WTC11 (cell line): ENCODE results near the gene CNTN5. TPM values are rescaled to one million over a fixed set of nuclear protein-coding genes. Genes with fewer than 3 reads are reported as not detected.
A peak's percentile ranks its signal among the peaks of the same experiment; 100 is the strongest.

Experiments used
- ATAC-seq: fragments of 200-7000 bp; cut with Tn5 transposase; 2 replicates; pipeline ENCODE4 v1.10.0; 2021; ENCODE audit warnings: mild to moderate bottlenecking, moderate library complexity
- CTCF ChIA-PET: fragments of 300-600 bp; sonication (Branson Sonifier 250); formaldehyde crosslinking; loops from one replicate; lab custom pipeline; 2021; ENCODE audit warnings: antibody characterized with exemption; lab: Charles Lee
- POLR2A ChIA-PET: fragments of 350-600 bp; sonication (Branson Sonifier 250); formaldehyde crosslinking; loops from one replicate; lab custom pipeline; 2021; ENCODE audit warnings: antibody characterized with exemption; lab: Charles Lee
- DNase-seq: peaks from one replicate; pipeline ENCODE4 v3.0.0; 2021; ENCODE audit warnings: low spot score
- H3K27ac Mint-ChIP-seq: 2 replicates; pipeline ENCODE4 v1.8.0; 2021; ENCODE audit warnings: mixed read lengths
- H3K27me3 Mint-ChIP-seq: 2 replicates; pipeline ENCODE4 v1.8.0; 2021; ENCODE audit warnings: low read depth, mild to moderate bottlenecking, moderate library complexity, mixed read lengths
- H3K36me3 Mint-ChIP-seq: 2 replicates; pipeline ENCODE4 v1.8.0; 2021; ENCODE audit warnings: mixed read lengths
- H3K4me1 Mint-ChIP-seq: 2 replicates; pipeline ENCODE4 v1.8.0; 2022; ENCODE audit warnings: mixed read lengths
- H3K4me3 Mint-ChIP-seq: 2 replicates; pipeline ENCODE4 v1.8.0; 2021; ENCODE audit warnings: mild to moderate bottlenecking, moderate library complexity, mixed read lengths
- H3K9me3 Mint-ChIP-seq: 2 replicates; pipeline ENCODE4 v1.8.0; 2021; ENCODE audit warnings: mixed read lengths
- CDX4 ChIP-seq: fragments of 250-450 bp; sonication (Bioruptor Pico); IDR thresholded peaks from 2 replicates; pipeline ENCODE4 v1.9.0; 2021; ENCODE audit warnings: moderate library complexity, mild to moderate bottlenecking, inconsistent platforms, borderline replicate concordance
- CREB1 ChIP-seq: sonication (generic); formaldehyde crosslinking; IDR thresholded peaks from 2 replicates; pipeline ENCODE4 v1.8.0; 2023; ENCODE audit warnings: mild to moderate bottlenecking, missing genetic modification reagents
- FOXK1 ChIP-seq: sonication (generic); formaldehyde crosslinking; IDR thresholded peaks from 2 replicates; pipeline ENCODE4 v1.8.0; 2022; ENCODE audit warnings: mild to moderate bottlenecking, moderate library complexity, missing genetic modification reagents
- GTF2I ChIP-seq: fragments of 250-450 bp; sonication (Bioruptor Pico); conservative IDR thresholded peaks from 2 replicates; pipeline ENCODE4 v1.4.0; 2021; ENCODE audit warnings: mild to moderate bottlenecking
- HMGA2 ChIP-seq: fragments of 250-450 bp; sonication (Bioruptor Pico); IDR thresholded peaks from 2 replicates; pipeline ENCODE4 v1.4.0; 2021; ENCODE audit warnings: mild to moderate bottlenecking, moderate library complexity
- JUN ChIP-seq: sonication (generic); formaldehyde crosslinking; IDR thresholded peaks from 2 replicates; pipeline ENCODE4 v1.8.0; 2023; ENCODE audit warnings: mild to moderate bottlenecking, missing genetic modification reagents
- MAX ChIP-seq: sonication (generic); formaldehyde crosslinking; IDR thresholded peaks from 2 replicates; pipeline ENCODE4 v1.8.0; 2022; ENCODE audit warnings: mild to moderate bottlenecking, missing genetic modification reagents
- MYBL2 ChIP-seq: sonication (generic); formaldehyde crosslinking; IDR thresholded peaks from 2 replicates; pipeline ENCODE4 v1.8.1; 2023; ENCODE audit warnings: mild to moderate bottlenecking, moderate library complexity, missing genetic modification reagents
- NFE2L1 ChIP-seq: sonication (generic); formaldehyde crosslinking; IDR thresholded peaks from 2 replicates; pipeline ENCODE4 v1.8.1; 2023; ENCODE audit warnings: missing genetic modification reagents
- NR1H2 ChIP-seq: sonication (generic); formaldehyde crosslinking; IDR thresholded peaks from 2 replicates; pipeline ENCODE4 v1.9.0; 2021; ENCODE audit warnings: mild to moderate bottlenecking, moderate library complexity, missing genetic modification reagents
- RELA ChIP-seq: sonication (generic); formaldehyde crosslinking; IDR thresholded peaks from 2 replicates; pipeline ENCODE4 v1.8.1; 2022; ENCODE audit warnings: missing genetic modification reagents, mild to moderate bottlenecking, borderline replicate concordance
- SP1 ChIP-seq: sonication (generic); formaldehyde crosslinking; conservative IDR thresholded peaks from 2 replicates; pipeline ENCODE4 v1.8.1; 2022; ENCODE audit warnings: missing genetic modification reagents
- TEAD1 ChIP-seq: sonication (generic); formaldehyde crosslinking; IDR thresholded peaks from 2 replicates; pipeline ENCODE4 v1.8.0; 2022; ENCODE audit warnings: mild to moderate bottlenecking, missing genetic modification reagents
- TEAD4 ChIP-seq: sonication (generic); formaldehyde crosslinking; IDR thresholded peaks from 2 replicates; pipeline ENCODE4 v1.8.0; 2022; ENCODE audit warnings: mild to moderate bottlenecking, missing genetic modification reagents
- ZNF396 ChIP-seq: fragments of 250-450 bp; sonication (Bioruptor Pico); IDR thresholded peaks from 2 replicates; pipeline ENCODE4 v1.8.0; 2021; ENCODE audit warnings: mild to moderate bottlenecking, moderate library complexity, borderline replicate concordance
- ZNF416 ChIP-seq: fragments of 250-450 bp; sonication (Bioruptor Pico); IDR thresholded peaks from 2 replicates; pipeline ENCODE4 v1.9.0; 2021; ENCODE audit warnings: mild to moderate bottlenecking, inconsistent platforms
- total RNA-seq: library from RNA; stranded (reverse); gene quantifications from 3 replicates; pipeline ENCODE4 v1.2.3, GENCODE V29; 2021
- TF ChIP-seq, protein P1 (sequence below): sonication (generic); formaldehyde crosslinking; conservative IDR thresholded peaks from 2 replicates; pipeline ENCODE4 v1.8.1; 2022; ENCODE audit warnings: mild to moderate bottlenecking, missing genetic modification reagents
- TF ChIP-seq, protein P2 (sequence below): sonication (generic); formaldehyde crosslinking; IDR thresholded peaks from 2 replicates; pipeline ENCODE4 v1.8.0; 2022; ENCODE audit warnings: mild to moderate bottlenecking, missing genetic modification reagents
- TF ChIP-seq, protein P3 (sequence below): sonication (generic); formaldehyde crosslinking; IDR thresholded peaks from 2 replicates; pipeline ENCODE4 v1.8.1; 2023; ENCODE audit warnings: mild to moderate bottlenecking, moderate library complexity, missing genetic modification reagents
- TF ChIP-seq, protein P4 (sequence below): fragments of 250-450 bp; sonication (Bioruptor Pico); IDR thresholded peaks from 2 replicates; pipeline ENCODE4 v1.9.0; 2021; ENCODE audit warnings: mild to moderate bottlenecking
- TF ChIP-seq, protein P5 (sequence below): fragments of 200-600 bp; IDR thresholded peaks from 2 replicates; pipeline ENCODE4 v1.8.0; 2022; ENCODE audit warnings: antibody characterized with exemption

CNTN5 gene
- total RNA-seq, 1 experiment from 2014 or later: 0.07 TPM

DNA sequence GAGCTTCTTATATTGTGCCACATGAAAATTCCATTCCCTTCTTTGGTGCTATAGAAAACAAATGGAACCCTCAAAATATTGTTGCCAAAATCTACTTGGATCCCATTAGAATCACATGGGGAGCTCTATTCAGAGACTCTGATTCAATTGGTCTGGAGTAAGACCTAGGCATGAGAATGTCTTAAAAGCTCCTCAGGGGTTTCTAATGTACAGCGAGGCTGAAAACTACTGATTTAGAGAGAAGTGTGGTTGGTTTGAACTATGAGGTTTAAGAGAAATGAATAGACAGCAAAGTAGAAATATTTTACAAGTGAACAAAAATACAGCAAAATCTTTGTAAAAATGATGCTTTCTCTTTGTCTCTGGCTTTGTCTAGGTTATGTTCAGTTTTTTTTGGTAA is 514.7 kb downstream of the CNTN5 start:
- TF ChIP-seq CDX4: no peak
- TF ChIP-seq TEAD4 (CRISPR knock-in tag): no peak
- TF ChIP-seq SP1 (CRISPR knock-in tag): no peak
- no peak for TF ChIP-seq FOXK1 (CRISPR knock-in tag)
- TF ChIP-seq RELA: no peak
- TF ChIP-seq, protein P1, sequence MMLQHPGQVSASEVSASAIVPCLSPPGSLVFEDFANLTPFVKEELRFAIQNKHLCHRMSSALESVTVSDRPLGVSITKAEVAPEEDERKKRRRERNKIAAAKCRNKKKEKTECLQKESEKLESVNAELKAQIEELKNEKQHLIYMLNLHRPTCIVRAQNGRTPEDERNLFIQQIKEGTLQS (CRISPR knock-in tag): no peak
- TF ChIP-seq HMGA2: no peak
- no peaks in the 10 kb centered on the region for H3K4me1 Mint-ChIP-seq
- H3K9me3 Mint-ChIP-seq: peaks cover 19% of the 10 kb centered on the region
- CTCF ChIA-PET: no interaction called here
- DNase-seq (no peak), ATAC-seq (no peak)
- POLR2A ChIA-PET: no interaction called here
- no peaks in the 10 kb centered on the region for H3K36me3 Mint-ChIP-seq
- H3K4me3 Mint-ChIP-seq: no peak overlapping the region
- H3K27me3 Mint-ChIP-seq: no peaks in the 10 kb centered on the region
- no peak overlapping the region for H3K27ac Mint-ChIP-seq

DNA sequence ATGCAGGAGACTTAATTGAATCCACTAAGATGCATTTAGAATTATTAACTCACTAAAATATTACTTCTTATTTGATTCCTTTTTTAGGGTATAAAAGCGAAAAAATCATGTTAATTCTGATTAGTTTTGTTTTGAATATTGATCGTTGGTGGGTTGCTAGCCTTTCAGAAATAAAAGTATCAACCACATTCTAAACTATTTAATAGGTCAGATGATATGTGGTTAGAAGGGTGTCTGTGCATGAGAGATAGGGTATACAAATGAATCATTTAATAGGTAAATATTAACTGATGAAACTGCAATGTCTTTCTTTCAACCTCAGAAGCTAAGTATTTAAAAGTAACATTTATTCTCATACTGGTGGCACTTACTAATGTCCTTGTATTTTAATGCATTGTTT is 515.1 kb downstream of the CNTN5 start:
- CTCF ChIA-PET: no interaction called here
- ATAC-seq: no peak
- Mint-ChIP-seq H3K4me1 (no peaks in the 10 kb centered on the region), H3K36me3 (no peaks in the 10 kb centered on the region), H3K27ac (no peak overlapping the region), H3K27me3 (no peaks in the 10 kb centered on the region), H3K4me3 (no peak overlapping the region), H3K9me3 (peaks cover 17% of the 10 kb centered on the region)
- TF ChIP-seq TEAD1 (CRISPR knock-in tag) (no peak), NR1H2 (CRISPR knock-in tag) (no peak), CREB1 (CRISPR knock-in tag) (no peak), JUN (CRISPR knock-in tag) (no peak)
- TF ChIP-seq, protein P2, sequence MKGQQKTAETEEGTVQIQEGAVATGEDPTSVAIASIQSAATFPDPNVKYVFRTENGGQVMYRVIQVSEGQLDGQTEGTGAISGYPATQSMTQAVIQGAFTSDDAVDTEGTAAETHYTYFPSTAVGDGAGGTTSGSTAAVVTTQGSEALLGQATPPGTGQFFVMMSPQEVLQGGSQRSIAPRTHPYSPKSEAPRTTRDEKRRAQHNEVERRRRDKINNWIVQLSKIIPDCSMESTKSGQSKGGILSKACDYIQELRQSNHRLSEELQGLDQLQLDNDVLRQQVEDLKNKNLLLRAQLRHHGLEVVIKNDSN (CRISPR knock-in tag): no peak
- DNase-seq: no peak
- POLR2A ChIA-PET: no interaction called here

GRCh38 chr11:99537681-99538080 is 516.9 kb downstream of the CNTN5 start:
- ChIA-PET POLR2A (no interaction called here), CTCF (no interaction called here)
- Mint-ChIP-seq H3K36me3 (no peaks in the 10 kb centered on the region), H3K4me3 (no peak overlapping the region), H3K27ac (0 out of 2 replicates have a peak overlapping the region, but pooled peaks have one; percentile 15), H3K9me3 (peaks cover under 1% of the 10 kb centered on the region; the same call in 1 of the 2 replicates), H3K4me1 (no peaks in the 10 kb centered on the region), H3K27me3 (no peaks in the 10 kb centered on the region)
- TF ChIP-seq NR1H2 (CRISPR knock-in tag): no peak
- TF ChIP-seq, protein P3, sequence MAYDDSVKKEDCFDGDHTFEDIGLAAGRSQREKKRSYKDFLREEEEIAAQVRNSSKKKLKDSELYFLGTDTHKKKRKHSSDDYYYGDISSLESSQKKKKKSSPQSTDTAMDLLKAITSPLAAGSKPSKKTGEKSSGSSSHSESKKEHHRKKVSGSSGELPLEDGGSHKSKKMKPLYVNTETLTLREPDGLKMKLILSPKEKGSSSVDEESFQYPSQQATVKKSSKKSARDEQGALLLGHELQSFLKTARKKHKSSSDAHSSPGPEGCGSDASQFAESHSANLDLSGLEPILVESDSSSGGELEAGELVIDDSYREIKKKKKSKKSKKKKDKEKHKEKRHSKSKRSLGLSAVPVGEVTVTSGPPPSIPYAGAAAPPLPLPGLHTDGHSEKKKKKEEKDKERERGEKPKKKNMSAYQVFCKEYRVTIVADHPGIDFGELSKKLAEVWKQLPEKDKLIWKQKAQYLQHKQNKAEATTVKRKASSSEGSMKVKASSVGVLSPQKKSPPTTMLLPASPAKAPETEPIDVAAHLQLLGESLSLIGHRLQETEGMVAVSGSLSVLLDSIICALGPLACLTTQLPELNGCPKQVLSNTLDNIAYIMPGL (CRISPR knock-in tag): no peak
- TF ChIP-seq ZNF396 (CRISPR knock-in tag): no peak
- TF ChIP-seq, protein P4, sequence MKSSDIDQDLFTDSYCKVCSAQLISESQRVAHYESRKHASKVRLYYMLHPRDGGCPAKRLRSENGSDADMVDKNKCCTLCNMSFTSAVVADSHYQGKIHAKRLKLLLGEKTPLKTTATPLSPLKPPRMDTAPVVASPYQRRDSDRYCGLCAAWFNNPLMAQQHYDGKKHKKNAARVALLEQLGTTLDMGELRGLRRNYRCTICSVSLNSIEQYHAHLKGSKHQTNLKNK (CRISPR knock-in tag): no peak
- TF ChIP-seq MAX (CRISPR knock-in tag): no peak
- TF ChIP-seq GTF2I (CRISPR knock-in tag): no peak
- ATAC-seq (no peak), DNase-seq (no peak)

DNA sequence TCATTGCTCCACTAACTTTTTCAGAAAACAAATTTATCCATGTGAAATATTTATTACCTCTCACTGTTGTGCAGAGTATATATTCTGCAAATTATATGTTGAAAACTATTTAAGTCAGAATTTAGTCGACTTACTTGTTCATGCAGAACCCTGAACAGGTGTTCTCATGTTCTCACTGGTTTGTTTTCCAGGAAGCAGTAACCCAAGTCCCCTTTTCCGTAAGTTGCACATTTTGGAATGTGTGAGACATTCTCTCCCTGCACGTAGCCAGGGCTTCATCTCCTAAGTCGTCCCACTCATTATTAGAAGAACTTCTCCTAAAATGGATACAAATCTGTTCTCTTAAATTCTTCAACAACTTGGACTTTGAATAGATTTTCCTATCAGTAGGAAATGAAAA is 524.9 kb downstream of the CNTN5 start:
- ChIA-PET POLR2A (no interaction called here), CTCF (no interaction called here)
- ATAC-seq (no peak), DNase-seq (no peak)
- no peaks in the 10 kb centered on the region for H3K36me3 Mint-ChIP-seq
- no peak overlapping the region for H3K27ac Mint-ChIP-seq
- TF ChIP-seq, protein P5, sequence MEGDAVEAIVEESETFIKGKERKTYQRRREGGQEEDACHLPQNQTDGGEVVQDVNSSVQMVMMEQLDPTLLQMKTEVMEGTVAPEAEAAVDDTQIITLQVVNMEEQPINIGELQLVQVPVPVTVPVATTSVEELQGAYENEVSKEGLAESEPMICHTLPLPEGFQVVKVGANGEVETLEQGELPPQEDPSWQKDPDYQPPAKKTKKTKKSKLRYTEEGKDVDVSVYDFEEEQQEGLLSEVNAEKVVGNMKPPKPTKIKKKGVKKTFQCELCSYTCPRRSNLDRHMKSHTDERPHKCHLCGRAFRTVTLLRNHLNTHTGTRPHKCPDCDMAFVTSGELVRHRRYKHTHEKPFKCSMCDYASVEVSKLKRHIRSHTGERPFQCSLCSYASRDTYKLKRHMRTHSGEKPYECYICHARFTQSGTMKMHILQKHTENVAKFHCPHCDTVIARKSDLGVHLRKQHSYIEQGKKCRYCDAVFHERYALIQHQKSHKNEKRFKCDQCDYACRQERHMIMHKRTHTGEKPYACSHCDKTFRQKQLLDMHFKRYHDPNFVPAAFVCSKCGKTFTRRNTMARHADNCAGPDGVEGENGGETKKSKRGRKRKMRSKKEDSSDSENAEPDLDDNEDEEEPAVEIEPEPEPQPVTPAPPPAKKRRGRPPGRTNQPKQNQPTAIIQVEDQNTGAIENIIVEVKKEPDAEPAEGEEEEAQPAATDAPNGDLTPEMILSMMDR: no peak
- no peak for TF ChIP-seq NFE2L1
- no peak for TF ChIP-seq ZNF416 (CRISPR knock-in tag)
- no peak for TF ChIP-seq MYBL2
- H3K27me3 Mint-ChIP-seq: no peaks in the 10 kb centered on the region
- peaks cover 6% of the 10 kb centered on the region for H3K9me3 Mint-ChIP-seq
- no peak overlapping the region for H3K4me3 Mint-ChIP-seq
- H3K4me1 Mint-ChIP-seq: no peaks in the 10 kb centered on the region
